COLO829 (cell line): ENCODE data around the gene GDF3.
"Not testable (repeated sequence)": the region's sequence is repeated elsewhere in the genome, so short reads cannot be mapped to it uniquely, and the experiment has no call there.

Source experiments
- DNase-seq: peaks from one replicate; pipeline ENCODE4 v3.0.0; 2012; ENCODE audit warnings: low spot score

The GDF3 gene

DNA sequence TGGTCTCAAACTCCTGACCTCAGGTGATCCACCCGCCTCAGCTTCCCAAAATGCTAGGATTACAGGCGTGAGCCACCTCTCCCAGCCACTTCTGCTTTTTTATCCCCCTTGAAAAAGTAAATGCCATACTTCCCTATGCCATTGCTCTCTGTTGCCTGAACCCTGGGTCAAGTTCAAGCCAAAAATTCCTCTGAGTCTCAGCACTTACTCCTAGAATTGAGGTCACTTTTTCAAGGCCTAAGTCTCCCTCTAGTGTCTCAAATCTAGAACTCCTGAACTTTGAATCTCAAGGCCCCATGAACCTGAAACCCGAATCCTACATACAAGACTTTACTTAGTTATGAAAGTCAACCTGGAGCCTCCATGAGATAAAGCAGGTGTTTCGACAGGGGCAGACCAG is 28.4 kb downstream of the GDF3 start:
- DNase-seq: peak; percentile 22

DNA sequence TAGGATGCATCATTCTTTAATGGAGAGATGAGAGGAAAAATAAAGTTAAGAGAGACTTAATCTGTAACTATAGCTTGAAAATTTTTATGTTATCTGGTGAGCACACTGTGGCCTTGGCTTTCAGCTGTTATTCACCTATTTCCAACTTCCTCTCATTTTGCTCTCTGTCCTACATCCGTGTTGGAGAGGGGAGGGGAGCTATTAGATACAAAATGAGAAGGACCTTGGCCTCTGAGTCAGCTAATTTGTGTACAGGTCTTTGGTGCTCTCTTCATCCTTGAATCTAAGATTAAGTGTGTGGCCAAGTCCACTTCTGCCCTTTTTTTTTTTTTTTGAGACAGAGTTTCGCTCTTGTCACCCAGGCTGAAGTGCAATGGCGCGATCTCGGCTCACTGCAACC is 29.0 kb downstream of the GDF3 start:
- DNase-seq: no peak

DNA sequence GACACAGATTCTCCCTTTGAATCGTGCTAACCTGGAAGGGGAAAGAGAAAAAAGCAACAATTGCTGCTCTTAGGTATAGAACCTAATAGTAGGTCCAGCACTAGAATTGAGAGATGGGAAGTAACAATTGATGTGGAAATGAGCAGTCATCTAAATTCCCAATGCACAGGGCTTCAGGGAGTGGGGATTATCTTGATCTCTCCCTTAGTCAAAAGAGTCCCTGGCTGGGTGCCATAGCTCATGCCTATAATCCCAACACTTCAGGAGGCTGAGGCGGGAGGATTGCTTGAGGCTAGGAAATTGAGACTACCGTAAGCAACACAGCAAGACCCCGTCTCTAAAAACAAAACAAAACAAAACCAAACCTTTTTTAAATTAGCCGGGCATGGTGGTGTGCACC is 33.8 kb downstream of the GDF3 start:
- DNase-seq: no peak

DNA sequence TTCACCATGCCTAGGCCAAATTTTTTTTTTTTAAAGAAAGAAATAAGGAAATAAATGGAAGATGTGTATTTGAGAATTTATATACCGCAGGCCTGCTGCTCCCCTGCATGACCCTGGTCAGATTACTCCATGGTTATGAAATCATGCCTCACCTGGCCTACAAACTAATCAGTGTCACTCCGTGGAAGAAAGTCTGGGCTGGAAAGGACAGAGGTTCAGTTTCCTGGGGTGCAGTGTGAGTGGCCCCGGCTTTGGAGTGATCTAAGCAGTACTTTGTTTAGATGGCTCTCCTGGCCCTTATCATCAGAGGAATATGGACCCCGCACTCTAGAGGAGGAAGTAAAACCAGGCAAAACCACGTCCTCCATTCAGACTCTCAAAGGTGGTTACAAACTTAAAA is 39.5 kb downstream of the GDF3 start:
- no peak for DNase-seq

DNA sequence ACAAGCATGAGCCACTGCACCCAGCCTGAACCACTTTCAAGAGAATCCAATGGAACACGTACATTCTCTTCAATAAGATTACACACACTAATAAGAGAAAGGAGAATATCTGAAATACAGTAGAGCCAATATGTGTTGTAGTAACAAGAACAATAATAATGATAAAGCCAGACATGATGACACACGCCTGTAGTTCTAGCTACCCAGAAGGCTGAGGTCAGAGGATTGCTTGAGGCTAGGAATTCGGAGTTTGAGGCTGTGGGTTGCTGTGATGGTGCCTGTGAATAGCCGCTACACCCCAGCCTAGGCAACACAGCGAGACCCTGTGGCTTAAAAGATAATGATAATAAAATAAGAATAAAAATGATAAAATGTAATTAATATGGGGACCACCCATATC is 45.5 kb downstream of the GDF3 start:
- DNase-seq: no peak

DNA sequence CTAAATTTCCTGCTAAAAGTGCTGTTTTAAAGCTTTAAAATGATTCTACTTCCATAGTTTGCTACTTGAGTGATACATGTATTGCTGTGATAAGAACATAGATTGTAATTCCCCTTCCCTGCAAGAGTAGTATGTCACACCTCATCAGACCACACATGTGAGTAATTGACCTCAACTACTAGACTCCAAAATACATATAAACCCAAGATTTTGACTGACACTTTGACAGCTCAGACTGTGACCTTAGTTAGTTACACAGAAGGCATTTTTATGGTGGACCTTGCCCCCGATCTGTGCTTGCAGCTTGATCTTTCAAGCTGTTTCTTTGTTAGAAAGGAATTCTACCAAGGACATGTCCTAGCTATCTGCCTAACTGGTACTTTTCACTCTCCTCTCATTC is 48.5 kb downstream of the GDF3 start:
- DNase-seq: no peak

DNA sequence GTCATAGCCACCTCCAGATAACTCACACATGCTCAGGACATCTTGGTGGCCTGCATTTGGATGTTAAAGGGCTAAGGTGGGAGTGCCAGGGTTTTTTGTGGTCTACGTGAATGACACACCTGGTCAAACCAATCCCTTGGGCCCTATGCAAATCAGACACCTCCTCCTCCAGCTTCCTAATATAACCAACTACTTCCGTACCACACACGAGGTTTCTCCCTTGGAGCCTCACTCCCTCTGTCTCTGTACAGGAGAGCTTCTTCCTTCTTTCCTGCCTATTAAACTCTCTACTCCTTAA is 49.4 kb downstream of the GDF3 start:
- DNase-seq: no peak

DNA sequence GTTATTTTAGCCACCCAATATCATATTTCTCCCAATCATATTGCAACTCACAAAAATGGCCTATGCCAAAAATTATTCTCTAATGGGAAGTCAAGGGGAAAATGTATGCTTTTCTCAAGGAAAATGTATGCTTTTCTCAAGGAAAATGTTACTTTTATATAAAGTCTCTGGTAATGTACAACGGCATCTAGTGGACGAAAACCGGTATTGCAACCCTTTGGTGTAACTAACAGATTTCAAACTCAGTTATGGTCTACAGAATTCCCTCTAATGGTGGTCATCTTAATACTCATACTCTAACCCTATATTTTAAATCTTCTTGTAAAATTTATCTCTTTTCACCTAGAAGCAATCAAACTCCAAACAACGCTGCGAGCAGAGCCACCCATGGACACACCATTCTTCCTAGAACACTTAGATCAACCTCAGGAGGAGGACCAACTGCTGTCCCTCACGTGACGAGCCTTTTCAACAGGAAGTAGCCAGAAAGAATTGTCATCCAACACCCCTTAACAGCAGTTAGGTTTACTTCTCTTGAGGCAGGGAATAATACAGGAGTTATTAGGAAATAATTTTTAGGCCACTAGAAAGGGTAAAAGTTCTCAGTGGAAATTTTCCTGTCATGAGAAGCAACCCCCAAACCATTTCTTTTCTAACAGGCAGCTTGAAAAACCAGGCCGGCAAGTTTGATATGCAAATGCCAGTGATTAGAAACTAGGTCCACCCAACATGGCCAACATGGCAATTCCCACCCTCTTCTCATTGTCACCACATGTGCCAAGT is 50.0 kb downstream of the GDF3 start:
- peak; percentile 54 for DNase-seq

DNA sequence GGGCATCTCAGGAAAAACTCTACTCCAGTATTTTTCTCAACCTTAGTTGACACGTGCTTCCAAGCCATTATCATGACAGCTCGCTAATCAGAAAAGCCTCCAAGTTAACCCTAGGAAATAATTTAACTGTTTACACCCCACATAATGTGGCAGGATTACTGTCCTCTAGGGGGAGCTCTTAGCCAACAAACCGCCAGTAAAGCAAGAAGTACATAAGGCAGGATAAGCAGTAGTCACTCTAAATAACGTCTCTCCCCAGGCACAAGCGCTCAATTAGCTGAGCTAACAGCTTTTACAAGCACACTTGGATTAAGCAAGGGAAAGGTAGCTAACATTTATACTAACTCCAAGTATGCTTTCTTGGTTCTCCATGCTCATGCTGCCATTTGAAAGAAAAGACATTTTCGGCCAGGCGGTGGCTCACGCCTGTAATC is 52.7 kb downstream of the GDF3 start:
- no peak for DNase-seq

DNA sequence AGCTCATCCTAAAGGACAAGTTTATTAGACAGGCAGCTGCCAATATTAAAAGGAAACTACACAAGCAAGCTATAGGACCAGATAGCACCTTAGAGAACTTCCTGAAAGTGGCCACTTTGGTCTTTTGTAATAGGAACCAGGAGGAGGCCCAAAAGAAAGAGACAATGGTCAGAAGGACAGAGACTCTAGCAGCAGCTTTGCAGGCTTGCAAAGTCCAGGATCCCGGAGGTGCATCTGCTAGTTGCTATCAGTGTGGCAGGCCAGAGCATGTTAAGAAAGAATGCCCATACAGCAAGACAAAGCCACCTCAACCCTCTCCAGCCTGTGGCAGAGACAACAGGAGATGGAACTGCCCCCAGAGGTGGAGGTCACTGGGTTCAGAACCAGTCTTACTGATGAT is 53.3 kb downstream of the GDF3 start:
- no peak for DNase-seq

DNA sequence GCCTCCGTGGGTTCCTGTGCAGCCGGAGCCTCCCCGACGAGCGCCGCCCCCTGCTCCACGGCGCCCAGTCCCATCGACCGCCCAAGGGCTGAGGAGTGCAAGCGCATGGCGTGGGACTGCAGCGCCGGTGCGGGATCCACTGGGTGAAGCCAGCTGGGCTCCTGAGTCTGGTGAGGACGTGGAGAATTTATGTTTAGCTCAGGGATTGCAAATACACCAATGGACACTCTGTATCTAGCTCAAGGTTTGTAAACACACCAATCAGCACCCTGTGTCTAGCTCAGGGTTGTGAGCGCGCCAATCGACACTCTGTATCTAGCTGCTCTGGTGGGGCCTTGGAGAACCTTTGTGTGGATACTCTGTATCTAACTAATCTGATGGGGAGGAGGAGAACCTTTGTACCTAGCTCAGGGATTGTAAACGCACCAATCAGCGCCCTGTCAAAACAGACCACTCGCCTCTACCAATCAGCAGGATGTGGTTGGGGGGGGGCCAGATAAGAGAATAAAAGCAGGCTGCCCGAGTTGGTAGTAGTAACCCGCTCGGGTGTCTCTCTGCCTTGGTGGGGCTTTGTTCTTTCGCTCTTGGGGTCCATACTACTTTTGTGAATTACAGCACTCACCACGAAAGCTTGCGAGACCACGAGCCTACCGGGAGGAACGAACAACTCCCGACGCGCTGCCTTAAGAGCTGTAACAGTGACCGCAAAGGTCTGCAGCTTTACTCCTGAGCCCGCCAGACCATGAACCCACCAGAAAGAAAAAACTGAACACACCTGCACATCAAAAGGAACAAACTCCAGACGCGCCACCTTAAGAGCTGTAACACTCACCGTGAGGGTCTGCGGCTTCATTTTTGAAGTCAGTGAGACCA is 55.2 kb downstream of the GDF3 start:
- not testable (repeated sequence) for DNase-seq
